Spleen (tissue), 11 donors: ENCODE results near the gene NRIP3. TPM values are rescaled to one million over a fixed set of nuclear protein-coding genes. Genes with fewer than 3 reads are reported as not detected.
A peak's percentile ranks its signal among the peaks of the same experiment; 100 is the strongest.

Experiments used
- DNase-seq: peaks from one replicate; pipeline ENCODE4 v3.0.0-alpha.2; 2020
- H3K27ac ChIP-seq, 8 donors: fragments of 200-600 bp; sonication (generic) in 7 of 8; 1 replicate in 4 of 8; 2 replicates in 4 of 8; pipeline versions ENCODE4 v1.5.0 to v1.8.0; 2016 to 2021; ENCODE audit warnings: inconsistent platforms in 4 of 8, mild to moderate bottlenecking in 4 of 8, moderate library complexity in 1 of 8
- H3K27me3 ChIP-seq, 7 donors: fragments of 200-600 bp; sonication (generic) in 6 of 7; replicated peaks in 1 of 7; 1 replicate in 4 of 7; 2 replicates in 3 of 7; pipeline versions ENCODE4 v1.5.0 to v1.8.0; 2016 to 2021; ENCODE audit warnings: inconsistent platforms in 3 of 7, mild to moderate bottlenecking in 1 of 7
- H3K36me3 ChIP-seq, 6 donors: fragments of 200-600 bp; sonication (generic) in 5 of 6; 1 replicate in 4 of 6; 2 replicates in 2 of 6; pipeline versions ENCODE4 v1.5.0 to v1.8.0; 2016 to 2021; ENCODE audit warnings: inconsistent platforms in 2 of 6
- H3K4me1 ChIP-seq, 6 donors: fragments of 200-600 bp; sonication (generic) in 5 of 6; 1 replicate in 3 of 6; 2 replicates in 3 of 6; pipeline versions ENCODE4 v1.5.0 to v1.8.0; 2016 to 2021; ENCODE audit warnings: inconsistent platforms in 3 of 6
- H3K4me3 ChIP-seq, 8 donors: fragments of 200-600 bp; sonication (generic) in 7 of 8; 1 replicate in 4 of 8; 2 replicates in 4 of 8; pipeline versions ENCODE4 v1.5.0 to v1.8.0; 2016 to 2021; ENCODE audit warnings: inconsistent platforms in 4 of 8, mild to moderate bottlenecking in 4 of 8, moderate library complexity in 2 of 8
- H3K9me3 ChIP-seq, 8 donors: fragments of 200-600 bp; sonication (generic) in 7 of 8; 1 replicate in 4 of 8; 2 replicates in 4 of 8; pipeline versions ENCODE4 v1.5.0 to v1.8.0; 2016 to 2021; ENCODE audit warnings: inconsistent platforms in 4 of 8
- CTCF ChIP-seq, 11 experiments: fragments of 200-600 bp in 7 of 11; fragments of 450-650 bp in 4 of 11; sonication (generic) in 4 of 11; IDR thresholded peaks in 8 of 11; conservative IDR thresholded peaks in 3 of 11; 1 replicate in 7 of 11; 2 replicates in 4 of 11; pipeline versions ENCODE4 v1.4.0 to v1.8.0; 2016 to 2021; ENCODE audit warnings: antibody characterized with exemption in 11 of 11, inconsistent platforms in 4 of 11, mild to moderate bottlenecking in 1 of 11
- POLR2A ChIP-seq, 3 donors: fragments of 450-650 bp; IDR thresholded peaks; one replicate each; pipeline ENCODE4 v1.5.1; 2017; ENCODE audit warnings: antibody characterized with exemption in 3 of 3, mild to moderate bottlenecking in 1 of 3
- POLR2AphosphoS5 ChIP-seq, 3 donors: sonication (generic); formaldehyde crosslinking; IDR thresholded peaks; one replicate each; pipeline ENCODE4 v1.5.1; 2017; ENCODE audit warnings: antibody characterized with exemption in 3 of 3
- WGBS, 5 donors: extraction: QIAGEN DNeasy Blood & Tissue Kit in 3 of 5; methylation state at CpG; one replicate each; pipeline versions ENCODE4 v1.1.5 to v1.1.7; 2013 to 2018; 5-methylcytosine and 5-hydroxymethylcytosine counted together
- intact Hi-C: fragments of 100-400 bp; cut with DNase I; formaldehyde crosslinking; loops from one replicate; pipeline ENCODE4 v1.15.0; 2023; ENCODE audit warnings: low total_unique reads
- polyA plus RNA-seq, 3 donors: library from polyadenylated mRNA; stranded (reverse); fragments of 200-250 nt; gene quantifications; one replicate each; pipeline ENCODE4 v1.2.1, GENCODE V29; 2013
- total RNA-seq, 7 donors: library from RNA; depleted of rRNA in 3 of 7; stranded (reverse); fragments of >200 nt in 3 of 7; fragmentation: NEBNext Ultra II Directional in 4 of 7; extraction: Animal tissue kit (Norgen Biotek cat#: 25700) in 4 of 7; gene quantifications; one replicate each; pipeline versions ENCODE4 v1.1.0 to v1.2.1, GENCODE V29; 2016 to 2021
- donor health status: healthy with polysubstance abuse.
- donor health status: DM: no; HTN: no; CAD: no; lungs with moderate emphysema.
- donor health status: DM: no; HTN: no; CAD: no.
- donor health status: Bipolar disorder and iron deficiency.
- donor health status: healthy.
- donor health status: DM: no; HTN: no; CAD: no.
- donor health status: DM: yes; HTN: yes; CAD: no.

NRIP3 gene
- total and polyA plus RNA-seq, 10 donors: 0.02 to 1.8 (median 0.58) TPM

- H3K27ac ChIP-seq: peak overlapping the region in 3 of 8 donors; percentile 5 to 46 (median 36)
- WGBS, 5 donors: 48 to 72% (median 63%) methylated on average over 4 to 5 of the region's 5 CpGs
- TF ChIP-seq CTCF (IDR thresholded peaks at IDR 0.05 in 8 of 11, conservative IDR thresholded peaks at IDR 0.05 in 3 of 11) (no peak), POLR2AphosphoS5 (IDR thresholded peaks at IDR 0.05) (peak in 2 of 3 donors; percentile 8 to 36)
- intact Hi-C loops: loop anchor here (5.0 kb wide), 2 partner anchors 120 to 490 kb away; no protein-coding TSS in a partner anchor
- DNase-seq: no peak
- no peaks in the 10 kb centered on the region for H3K9me3 ChIP-seq
- H3K4me1 ChIP-seq: peaks cover 0 to 26% (median 21%) of the 10 kb centered on the region in 6 donors
- no peaks in the 10 kb centered on the region for H3K36me3 ChIP-seq
- no peaks in the 10 kb centered on the region for H3K27me3 ChIP-seq
- no peak overlapping the region for H3K4me3 ChIP-seq
Observed at GRCh38 chr11:9017773-9018172, 14.0 kb upstream of the NRIP3 start.

GRCh38 chr11:9016916-9017642, 13.3 kb upstream of the NRIP3 start:
- intact Hi-C loops: loop anchor here (5.0 kb wide), 2 partner anchors 120 to 490 kb away; no protein-coding TSS in a partner anchor
- peaks cover 0 to 26% (median 21%) of the 10 kb centered on the region in 6 donors for H3K4me1 ChIP-seq

GRCh38 chr11:9015677-9016076, 11.9 kb upstream of the NRIP3 start:
- 11 to 20% (median 14%) methylated on average over 4 of the region's 4 CpGs for WGBS, 5 donors
- Histone ChIP-seq H3K36me3 (no peaks in the 10 kb centered on the region), H3K27ac (no peak overlapping the region), H3K4me3 (no peak overlapping the region), H3K27me3 (no peaks in the 10 kb centered on the region), H3K9me3 (no peaks in the 10 kb centered on the region), H3K4me1 (peaks cover 0 to 26% (median 21%) of the 10 kb centered on the region in 6 donors)
- DNase-seq: peak; percentile 77
- TF ChIP-seq POLR2A (IDR thresholded peaks at IDR 0.05): no peak
- peak in 1 of 3 donors; percentile 41 for TF ChIP-seq POLR2AphosphoS5 (IDR thresholded peaks at IDR 0.05)
- peak; percentile 52 to 86 (median 78) for TF ChIP-seq CTCF (IDR thresholded peaks at IDR 0.05 in 8 of 11, conservative IDR thresholded peaks at IDR 0.05 in 3 of 11)
- intact Hi-C loops: loop anchor here (5.0 kb wide), 2 partner anchors 122 to 492 kb away; no protein-coding TSS in a partner anchor

More at GRCh38 chr11:9016916-9017642, 13.3 kb upstream of the NRIP3 start:
- Histone ChIP-seq H3K4me3 (no peak overlapping the region), H3K27me3 (no peaks in the 10 kb centered on the region), H3K9me3 (no peaks in the 10 kb centered on the region), H3K27ac (peak overlapping the region in 3 of 8 donors; percentile 5 to 46 (median 36)), H3K36me3 (no peaks in the 10 kb centered on the region)
- DNase-seq: no peak
- 52 to 59% (median 55%) methylated on average over 6 of the region's 6 CpGs for WGBS, 5 donors
- TF ChIP-seq CTCF (IDR thresholded peaks at IDR 0.05 in 8 of 11, conservative IDR thresholded peaks at IDR 0.05 in 3 of 11) (no peak), POLR2AphosphoS5 (IDR thresholded peaks at IDR 0.05) (no peak), POLR2A (IDR thresholded peaks at IDR 0.05) (no peak)

GRCh38 chr11:9014826-9015225, 11.0 kb upstream of the NRIP3 start:
- intact Hi-C loops: loop anchor here (5.0 kb wide), 2 partner anchors 122 to 492 kb away; no protein-coding TSS in a partner anchor
- no peak overlapping the region for H3K4me3 ChIP-seq
- no peaks in the 10 kb centered on the region for H3K36me3 ChIP-seq

More at GRCh38 chr11:9014826-9015225, 11.0 kb upstream of the NRIP3 start:
- 87 to 95% (median 94%) methylated on average over 2 to 3 of the region's 3 CpGs for WGBS, 5 donors
- peaks cover 0 to 4% (median 0%) of the 10 kb centered on the region in 8 donors for H3K9me3 ChIP-seq
- H3K27ac ChIP-seq: no peak overlapping the region
- DNase-seq: no peak
- TF ChIP-seq CTCF (IDR thresholded peaks at IDR 0.05 in 8 of 11, conservative IDR thresholded peaks at IDR 0.05 in 3 of 11) (no peak), POLR2AphosphoS5 (IDR thresholded peaks at IDR 0.05) (no peak), POLR2A (IDR thresholded peaks at IDR 0.05) (no peak)
- peaks cover 0 to 26% (median 21%) of the 10 kb centered on the region in 6 donors for H3K4me1 ChIP-seq
- H3K27me3 ChIP-seq: no peaks in the 10 kb centered on the region
